ENCODE data around the gene DHX32.
"Not testable (repeated sequence)": the region's sequence is repeated elsewhere in the genome, so short reads cannot be mapped to it uniquely, and the experiment has no call there.

The DHX32 gene

DNA sequence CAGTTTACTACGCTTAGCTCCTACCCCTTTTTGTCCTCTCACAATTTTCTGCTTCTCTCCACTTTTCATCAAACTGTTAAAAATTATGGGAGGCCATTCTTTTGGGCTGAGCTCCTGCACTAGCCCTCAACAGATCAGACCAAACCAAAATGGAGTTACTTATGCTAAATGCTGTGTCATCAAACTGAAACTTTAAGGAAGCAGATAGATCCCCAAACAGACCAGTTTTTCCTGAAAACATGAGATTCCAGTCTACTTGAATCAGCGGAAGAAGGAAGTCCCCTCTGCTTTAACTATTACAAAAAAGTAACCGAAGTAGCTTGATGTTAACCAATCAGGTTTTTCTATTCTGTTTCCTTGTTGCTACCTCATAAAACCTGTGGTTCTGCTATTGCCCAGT, 35.9 kb upstream of the DHX32 start:
- TF ChIP-seq, protein P1, sequence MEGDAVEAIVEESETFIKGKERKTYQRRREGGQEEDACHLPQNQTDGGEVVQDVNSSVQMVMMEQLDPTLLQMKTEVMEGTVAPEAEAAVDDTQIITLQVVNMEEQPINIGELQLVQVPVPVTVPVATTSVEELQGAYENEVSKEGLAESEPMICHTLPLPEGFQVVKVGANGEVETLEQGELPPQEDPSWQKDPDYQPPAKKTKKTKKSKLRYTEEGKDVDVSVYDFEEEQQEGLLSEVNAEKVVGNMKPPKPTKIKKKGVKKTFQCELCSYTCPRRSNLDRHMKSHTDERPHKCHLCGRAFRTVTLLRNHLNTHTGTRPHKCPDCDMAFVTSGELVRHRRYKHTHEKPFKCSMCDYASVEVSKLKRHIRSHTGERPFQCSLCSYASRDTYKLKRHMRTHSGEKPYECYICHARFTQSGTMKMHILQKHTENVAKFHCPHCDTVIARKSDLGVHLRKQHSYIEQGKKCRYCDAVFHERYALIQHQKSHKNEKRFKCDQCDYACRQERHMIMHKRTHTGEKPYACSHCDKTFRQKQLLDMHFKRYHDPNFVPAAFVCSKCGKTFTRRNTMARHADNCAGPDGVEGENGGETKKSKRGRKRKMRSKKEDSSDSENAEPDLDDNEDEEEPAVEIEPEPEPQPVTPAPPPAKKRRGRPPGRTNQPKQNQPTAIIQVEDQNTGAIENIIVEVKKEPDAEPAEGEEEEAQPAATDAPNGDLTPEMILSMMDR (conservative IDR thresholded peaks at IDR 0.05; ENCODE audit: low read length): no peak
- H3K4me3 ChIP-seq (ENCODE audit: low read length): no peak overlapping the region
- no peak for DNase-seq (ENCODE audit: low read depth)

DNA sequence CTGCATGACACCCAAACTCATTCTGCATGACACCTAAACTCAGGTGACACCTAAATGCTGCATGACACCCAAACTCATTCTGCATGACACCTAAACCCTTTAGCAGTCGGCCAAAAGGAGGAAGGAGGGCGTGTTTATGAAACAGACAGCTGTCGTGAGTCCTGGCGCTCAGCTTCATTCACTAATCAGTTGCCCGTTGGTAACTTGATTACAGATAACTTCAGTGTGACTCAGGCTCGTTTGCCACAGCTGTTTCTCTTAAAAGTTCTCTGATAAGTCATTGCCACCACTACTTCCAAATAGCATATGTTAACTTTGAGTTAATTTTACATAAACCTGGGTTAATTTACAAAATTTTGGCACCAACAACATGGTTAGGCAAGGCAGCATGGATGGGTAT, 32.2 kb upstream of the DHX32 start:
- not testable (repeated sequence) for DNase-seq (ENCODE audit: low read depth); H3K4me3 ChIP-seq (ENCODE audit: low read length)

DNA sequence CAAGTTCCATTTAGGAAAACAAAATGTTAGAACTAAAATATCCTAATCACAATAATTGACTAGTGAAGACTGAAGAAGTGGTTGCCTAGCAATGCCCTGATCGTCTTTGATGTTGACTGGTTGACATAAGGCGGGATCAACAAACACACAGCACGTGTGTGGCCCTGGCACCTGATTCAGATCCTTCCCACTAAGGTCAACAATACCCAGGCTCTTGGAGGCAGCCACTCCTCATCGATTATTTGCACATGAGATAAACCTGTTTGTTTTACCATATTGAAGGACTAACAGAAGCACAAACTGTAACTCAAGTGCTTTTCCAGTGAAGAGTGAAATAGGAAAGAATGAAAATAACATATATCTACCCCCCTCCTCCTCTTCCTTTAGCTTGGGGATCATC, 30.9 kb upstream of the DHX32 start:
- no peak overlapping the region for H3K4me3 ChIP-seq (ENCODE audit: low read length)
- TF ChIP-seq, protein P1 (conservative IDR thresholded peaks at IDR 0.05; ENCODE audit: low read length): no peak
- no peak for DNase-seq (ENCODE audit: low read depth)

DNA sequence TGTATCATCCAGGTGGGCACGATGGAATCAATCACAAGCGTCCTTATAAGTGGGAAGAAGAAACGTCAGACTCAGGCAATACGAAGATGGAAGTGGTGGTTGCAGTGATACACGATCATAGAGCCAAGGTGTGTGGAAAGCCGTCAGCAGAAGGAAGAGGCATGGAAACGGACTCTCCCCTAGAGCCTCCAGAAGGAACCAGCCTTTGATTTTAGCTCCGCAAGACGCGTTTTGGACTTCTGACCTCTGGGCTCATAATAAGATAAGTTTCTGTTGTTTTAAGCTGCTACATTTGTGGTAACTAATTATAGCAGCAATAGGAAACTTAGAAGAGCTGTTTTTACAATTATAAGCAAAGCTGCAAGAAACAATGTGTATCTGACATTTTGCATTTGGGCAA, 30.1 kb upstream of the DHX32 start:
- DNase-seq (ENCODE audit: low read depth): no peak
- TF ChIP-seq, protein P1 (conservative IDR thresholded peaks at IDR 0.05; ENCODE audit: low read length): no peak
- H3K4me3 ChIP-seq (ENCODE audit: low read length): no peak overlapping the region

DNA sequence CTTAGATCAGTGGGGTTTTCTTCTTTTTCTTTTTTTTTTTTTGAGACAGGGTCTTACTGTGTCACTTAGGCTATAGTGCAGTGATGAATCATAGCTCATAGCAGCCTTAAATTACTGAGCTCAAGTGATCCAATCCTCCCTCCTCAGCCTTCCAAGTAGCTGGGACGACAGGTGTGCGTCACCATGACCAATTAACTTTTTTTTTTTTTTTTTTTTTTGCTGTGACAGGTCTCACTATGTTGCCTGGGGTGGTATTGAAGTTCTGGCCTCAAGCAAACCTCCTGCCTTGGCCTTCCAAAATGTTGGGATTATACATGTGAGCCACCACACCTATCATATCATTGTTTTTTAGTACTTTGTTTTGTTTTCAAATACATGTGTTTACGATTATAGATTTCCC, 28.4 kb upstream of the DHX32 start:
- DNase-seq (ENCODE audit: low read depth); H3K4me3 ChIP-seq (ENCODE audit: low read length): not testable (repeated sequence)

DNA sequence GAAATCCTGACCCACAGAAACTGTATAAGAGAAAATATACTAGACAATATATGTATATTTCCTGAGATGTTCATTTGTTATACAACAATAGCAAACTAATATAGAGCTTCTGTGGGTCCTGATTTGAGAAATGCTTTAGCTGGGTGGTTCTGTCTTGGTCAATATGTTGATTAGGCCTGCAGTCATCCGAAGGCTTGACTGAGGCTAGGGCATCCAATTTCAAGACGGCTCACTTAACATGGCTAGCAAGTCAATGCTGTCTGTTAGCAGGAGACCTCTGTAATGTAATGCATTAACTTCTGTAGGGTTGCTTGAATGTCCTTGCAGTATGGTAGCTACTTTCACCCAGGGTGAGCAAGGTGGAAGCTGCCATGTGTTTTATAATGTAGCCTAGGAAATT, 27.7 kb upstream of the DHX32 start:
- not testable (repeated sequence) for H3K4me3 ChIP-seq (ENCODE audit: low read length); DNase-seq (ENCODE audit: low read depth)

DNA sequence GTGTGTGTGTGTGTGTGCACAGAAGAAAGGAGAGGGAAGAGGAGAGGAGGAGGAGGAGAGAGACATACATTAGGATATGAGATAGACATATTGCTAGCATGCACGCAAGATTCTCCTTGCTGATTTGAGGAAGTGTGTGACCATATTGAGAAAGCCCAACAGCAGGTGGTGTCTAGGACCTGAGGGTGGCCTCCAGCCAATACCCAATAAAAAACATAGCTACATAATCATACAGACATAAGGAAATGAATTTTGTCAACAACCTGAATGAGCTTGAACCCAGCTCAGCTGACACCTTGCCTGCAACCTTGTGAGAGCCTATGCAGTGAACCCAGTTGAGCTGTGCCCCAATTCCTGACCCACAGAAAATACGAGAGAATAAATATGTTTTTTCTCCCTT, 26.5 kb upstream of the DHX32 start:
- not testable (repeated sequence) for H3K4me3 ChIP-seq (ENCODE audit: low read length); DNase-seq (ENCODE audit: low read depth)

DNA sequence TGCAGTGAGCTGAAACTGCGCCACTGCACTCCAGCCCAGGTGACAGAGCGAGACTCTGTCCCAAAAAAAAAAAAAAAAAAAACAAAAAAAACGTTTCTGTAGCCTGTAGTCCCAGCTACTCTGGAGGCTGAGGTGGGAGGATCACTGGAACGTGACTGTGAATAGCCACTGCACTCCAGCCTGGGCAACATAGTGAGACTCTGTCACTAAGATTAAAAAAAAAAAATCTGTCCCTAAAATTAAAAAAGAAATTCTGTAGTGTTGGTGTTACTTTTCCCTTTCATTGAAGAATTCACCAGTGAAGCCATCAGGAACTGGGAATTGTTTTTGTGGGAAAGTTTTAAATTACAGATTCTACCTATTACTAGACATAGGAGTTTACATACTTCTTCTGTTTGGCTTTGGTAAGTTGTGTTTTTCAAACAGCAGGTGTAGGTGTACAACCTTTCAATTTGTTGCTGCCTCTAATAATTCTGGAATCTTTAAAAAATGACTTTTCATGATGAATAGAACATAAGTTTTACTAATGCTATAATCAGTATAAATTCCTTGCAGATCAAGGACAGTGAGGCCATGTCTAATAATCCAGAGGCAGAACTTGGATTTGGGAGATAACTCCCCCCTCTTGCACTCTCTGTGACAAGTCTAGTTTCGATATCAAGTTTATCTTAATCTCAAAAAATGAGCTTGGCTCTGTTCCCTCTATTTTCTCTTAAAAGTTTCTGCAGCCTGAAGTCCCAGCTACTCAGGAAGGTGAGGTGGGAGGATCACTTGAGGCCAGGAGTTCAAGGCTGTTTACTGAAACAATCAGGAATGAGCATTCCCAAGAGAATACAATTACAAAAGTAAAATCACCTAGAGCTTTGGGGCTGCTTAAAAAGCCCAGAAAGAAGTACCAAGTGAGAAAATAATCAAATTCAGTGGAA, 24.2 kb upstream of the DHX32 start:
- not testable (repeated sequence) for H3K4me3 ChIP-seq (ENCODE audit: low read length); DNase-seq (ENCODE audit: low read depth)

DNA sequence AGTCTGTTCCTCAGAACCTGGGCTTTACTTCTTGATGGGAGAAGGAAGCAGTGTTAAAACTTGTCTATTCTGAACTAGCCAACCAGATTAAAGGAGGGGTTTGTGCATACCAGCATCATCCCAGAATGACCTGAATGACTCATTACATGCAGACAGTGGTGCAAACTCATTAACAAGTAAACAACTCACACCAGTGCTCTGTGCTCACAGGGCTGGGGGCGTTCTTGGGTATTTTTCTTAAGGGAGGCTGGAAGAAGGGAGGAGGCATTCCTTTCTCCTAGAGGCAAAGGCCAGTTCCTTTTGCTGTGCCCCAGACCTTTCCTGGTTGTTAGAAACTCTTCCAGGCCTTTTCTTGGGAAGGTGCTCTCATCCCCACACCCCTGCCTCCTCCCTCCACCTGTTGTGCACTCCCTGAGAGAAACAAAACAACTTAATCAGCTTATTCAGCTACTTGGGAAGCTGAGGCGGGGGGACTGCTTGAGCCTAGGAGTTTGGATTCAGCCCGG, 22.1 kb upstream of the DHX32 start:
- DNase-seq (ENCODE audit: low read depth); H3K4me3 ChIP-seq (ENCODE audit: low read length): not testable (repeated sequence)

DNA sequence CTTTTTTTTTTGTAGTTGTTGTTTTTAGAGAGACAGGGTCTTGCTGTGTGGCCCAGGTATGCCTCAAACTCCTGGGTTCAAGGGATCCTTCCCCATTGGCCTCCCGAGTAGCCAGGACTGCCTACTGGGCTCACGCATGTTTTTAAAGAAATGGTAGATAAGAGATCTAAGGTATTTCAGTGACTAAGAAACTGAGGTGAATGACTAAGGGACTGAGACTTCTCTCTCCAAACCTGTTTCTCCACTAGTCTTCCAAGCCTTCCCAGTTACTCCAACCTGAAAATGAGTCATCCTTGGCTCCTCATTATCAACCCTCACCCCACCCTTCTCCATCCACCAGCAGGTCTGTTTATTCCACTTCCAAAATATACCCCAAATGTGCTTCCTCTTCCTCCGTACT, 19.9 kb upstream of the DHX32 start:
- DNase-seq (ENCODE audit: low read depth); H3K4me3 ChIP-seq (ENCODE audit: low read length): not testable (repeated sequence)

DNA sequence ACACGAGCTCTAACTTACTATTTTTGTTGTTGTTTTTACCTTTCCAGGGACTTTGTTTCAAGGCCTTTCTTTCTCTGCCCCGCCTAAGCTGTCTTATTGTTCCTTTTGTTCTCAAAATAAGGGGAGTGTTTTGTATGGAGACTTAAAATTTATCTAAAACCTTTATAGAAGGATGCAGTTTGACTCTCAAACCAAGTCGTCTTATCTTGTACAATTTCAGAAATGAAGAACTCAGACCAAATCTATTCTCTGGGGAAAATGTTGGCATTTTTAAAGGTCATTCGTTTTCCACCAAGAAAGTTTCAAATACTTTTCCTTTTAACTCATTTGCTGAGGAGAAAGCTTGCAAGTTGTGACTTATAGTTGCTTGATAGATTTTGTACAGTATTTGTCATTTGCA, 16.2 kb upstream of the DHX32 start:
- peak overlapping the region; percentile 71 for H3K4me3 ChIP-seq (ENCODE audit: low read length)
- not testable (repeated sequence) for DNase-seq (ENCODE audit: low read depth)

DNA sequence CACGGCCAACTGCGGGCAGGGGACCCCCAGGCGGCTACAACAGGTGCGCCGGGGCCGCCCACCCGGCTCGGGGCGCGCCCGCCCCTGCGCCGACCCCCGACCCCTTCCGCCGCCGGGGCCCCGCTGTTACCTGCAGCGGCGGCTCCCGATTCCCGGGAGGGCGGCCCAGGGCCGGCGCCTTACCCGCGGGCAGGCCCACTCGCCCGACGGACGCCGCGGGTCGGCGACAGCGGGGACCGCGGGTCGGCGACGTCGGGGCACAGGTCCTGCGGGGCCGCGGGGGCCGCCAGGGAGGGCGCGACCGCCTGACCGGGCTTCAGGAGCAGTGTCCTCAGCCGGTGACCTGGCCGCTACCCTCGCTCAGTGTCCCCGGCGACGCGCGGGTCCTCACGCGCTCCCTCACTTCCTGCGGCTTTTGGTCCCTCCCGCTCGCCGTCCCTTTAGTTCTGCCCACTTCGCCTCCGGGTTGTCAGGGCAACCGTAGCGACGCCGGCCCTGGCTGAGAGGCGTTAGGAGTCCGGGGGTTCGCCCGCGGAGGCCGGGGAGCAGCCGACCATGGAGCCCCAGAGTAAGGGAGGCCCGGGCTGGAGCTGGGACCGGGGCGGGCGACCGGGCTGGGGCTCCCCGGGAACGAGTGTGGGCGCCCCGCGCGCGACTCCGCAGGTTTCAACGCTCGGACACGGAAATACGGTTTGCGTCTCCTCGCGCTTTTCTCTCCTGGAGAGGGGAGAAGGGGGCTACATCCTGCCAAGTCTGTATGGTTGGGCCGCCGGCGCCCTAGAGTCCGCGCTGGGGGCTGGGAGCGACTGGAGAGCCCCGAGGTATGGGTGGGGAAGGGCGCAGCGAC, 15.2 kb upstream of the DHX32 start, which contains the start of gene FANK1:
Gene FANK1 (plus strand): TSS at position 477 of the 847 bp plus-strand sequence. CDS start 79 bp downstream, at position 556.
- H3K4me3 ChIP-seq (ENCODE audit: low read length): peak within 1 kb of the TSS; percentile 71
- peak; percentile 84 for DNase-seq (ENCODE audit: low read depth)

DNA sequence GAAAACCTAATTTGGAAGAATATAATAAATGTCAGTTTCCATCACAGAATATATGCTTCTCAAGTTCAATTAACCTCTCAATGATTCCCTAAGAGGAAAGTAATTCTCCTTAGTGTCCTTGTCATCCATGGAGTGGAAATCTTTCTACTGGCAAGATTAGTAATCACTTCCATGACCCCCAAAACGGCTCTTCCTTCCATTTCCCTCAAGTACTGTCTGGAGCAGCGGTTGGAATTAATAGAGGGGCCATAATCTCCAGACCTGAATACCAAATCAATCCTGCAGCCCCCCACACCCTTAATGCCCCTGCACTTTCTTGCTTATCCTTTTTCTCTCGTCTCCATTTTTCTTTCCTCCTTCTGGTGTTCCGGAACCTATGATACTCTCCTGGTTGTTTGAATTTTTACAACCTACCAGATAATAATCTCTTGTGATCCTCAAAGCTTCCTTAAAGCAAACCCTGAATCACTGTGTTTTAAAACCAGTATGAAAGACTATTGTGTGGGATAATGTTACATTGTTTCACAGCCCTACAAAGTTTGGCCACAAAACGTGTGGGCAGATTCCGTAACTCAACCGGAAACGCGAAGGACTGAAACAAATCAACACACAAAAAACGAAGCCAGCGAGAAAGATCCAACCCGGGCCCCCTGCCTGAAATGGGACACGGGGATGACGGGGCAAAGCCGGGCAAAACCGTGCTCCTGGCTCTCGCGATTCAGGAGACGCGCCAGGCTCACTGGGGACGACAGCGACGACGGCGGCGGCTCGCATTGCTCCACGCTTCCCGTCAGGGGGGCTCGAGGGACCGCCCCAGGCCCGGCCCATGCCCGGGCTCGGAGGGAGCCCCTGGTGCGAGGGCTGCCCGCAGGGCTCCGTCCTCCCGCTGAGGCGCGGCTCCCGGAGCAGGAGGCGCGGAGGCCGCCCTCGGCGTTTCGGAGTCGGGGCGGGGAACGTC, 14.3 kb upstream of the DHX32 start:
- H3K4me3 ChIP-seq (ENCODE audit: low read length): peak overlapping the region; percentile 71
- peak; percentile 63 for DNase-seq (ENCODE audit: low read depth)

DNA sequence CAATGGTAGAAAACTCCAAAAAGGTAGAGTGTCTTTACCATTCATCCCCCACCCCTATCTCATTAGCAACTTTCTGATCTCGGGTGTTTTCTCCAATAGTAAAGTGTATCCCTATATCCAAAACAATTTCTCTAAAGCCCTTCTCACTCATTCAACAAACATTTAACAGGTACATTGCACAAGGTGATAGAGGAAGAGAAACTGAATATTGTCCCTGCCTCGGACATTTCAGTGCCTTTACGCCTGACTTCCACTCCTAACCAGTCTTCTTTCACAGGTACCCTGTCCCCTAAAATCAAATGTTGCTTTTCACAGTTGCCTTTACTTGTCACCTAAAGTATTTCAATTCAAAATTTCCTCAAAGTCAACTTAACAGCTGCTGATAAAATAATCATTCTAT, 13.1 kb upstream of the DHX32 start:
- H3K4me3 ChIP-seq (ENCODE audit: low read length); DNase-seq (ENCODE audit: low read depth): not testable (repeated sequence)

All from AG10803 (cell line).